NCI-H2227 (cell line): ENCODE measurements around the gene RGS17.
A peak's percentile ranks its signal among the peaks of the same experiment; 100 is the strongest.
"Not testable (repeated sequence)": the region's sequence is repeated elsewhere in the genome, so short reads cannot be mapped to it uniquely, and the experiment has no call there.

Experiments used
- DNase-seq: peaks from one replicate; lab custom pipeline; 2025; ENCODE audit not compliant: unreplicated experiment; lab: John Stamatoyannopoulos, UW

RGS17 gene

GRCh38 chr6:153043719-153044118 is 87.4 kb downstream of the RGS17 start:
- no peak for DNase-seq

GRCh38 chr6:153038378-153039057 is 92.6 kb downstream of the RGS17 start:
- no peak for DNase-seq

- DNase-seq = no peak
Observed at GRCh38 chr6:153034139-153034538, 96.9 kb downstream of the RGS17 start.

- peak; percentile 22 for DNase-seq
Observed at GRCh38 chr6:153032255-153032882, 98.7 kb downstream of the RGS17 start.

- no peak for DNase-seq
Observed at GRCh38 chr6:153031335-153031955, 99.6 kb downstream of the RGS17 start.

GRCh38 chr6:153028963-153029362 is 102.1 kb downstream of the RGS17 start:
- peak; percentile 0 for DNase-seq

GRCh38 chr6:153028286-153028685 is 102.8 kb downstream of the RGS17 start:
- DNase-seq = no peak

GRCh38 chr6:153027480-153027879 is 103.6 kb downstream of the RGS17 start:
- no peak for DNase-seq

GRCh38 chr6:153024709-153025017 is 106.4 kb downstream of the RGS17 start:
- no peak for DNase-seq

GRCh38 chr6:153023977-153024708 is 106.9 kb downstream of the RGS17 start:
- peak; percentile 64 for DNase-seq

- no peak for DNase-seq
Observed at GRCh38 chr6:153018355-153018754, 112.7 kb downstream of the RGS17 start.

- DNase-seq = no peak
Observed at GRCh38 chr6:153016846-153017245, 114.2 kb downstream of the RGS17 start.

- DNase-seq = no peak
Observed at GRCh38 chr6:153015094-153015640, 115.9 kb downstream of the RGS17 start.

GRCh38 chr6:153013438-153013837 is 117.6 kb downstream of the RGS17 start:
- no peak for DNase-seq

- no peak for DNase-seq
Observed at GRCh38 chr6:153012856-153013255, 118.2 kb downstream of the RGS17 start.

- DNase-seq = no peak
Observed at GRCh38 chr6:153003366-153003690, 127.8 kb downstream of the RGS17 start.

- DNase-seq = peak; percentile 95
Observed at GRCh38 chr6:153002613-153003365, 128.3 kb downstream of the RGS17 start, which contains the start of gene MTRF1L. Gene MTRF1L, minus strand, starts transcription at chr6:153002709. Its CDS starts 24 bp downstream, at chr6:153002685.

GRCh38 chr6:153001767-153002612 is 129.1 kb downstream of the RGS17 start:
- DNase-seq = peak; percentile 39

GRCh38 chr6:153000790-153001189 is 130.3 kb downstream of the RGS17 start:
- DNase-seq = not testable (repeated sequence)

- DNase-seq = no peak
Observed at GRCh38 chr6:153000243-153000642, 130.8 kb downstream of the RGS17 start.
